ENCODE measurements around the gene PARD6B.
"Not testable (repeated sequence)": the region's sequence is repeated elsewhere in the genome, so short reads cannot be mapped to it uniquely, and the experiment has no call there.

PARD6B gene

GRCh38 chr20:50701041-50701963 is 30.1 kb upstream of the PARD6B start:
- no peak for TF ChIP-seq ZFP30 (CRISPR knock-in tag; IDR thresholded peaks at IDR 0.05)
- no peak for TF ChIP-seq POU6F1 (CRISPR knock-in tag; IDR thresholded peaks at IDR 0.05; ENCODE audit: borderline replicate concordance, low read depth)
- no peak for TF ChIP-seq BACH2 (CRISPR knock-in tag; IDR thresholded peaks at IDR 0.05; ENCODE audit: borderline replicate concordance)
- TF ChIP-seq OSR1 (CRISPR knock-in tag; IDR thresholded peaks at IDR 0.05): no peak
- TF ChIP-seq GLIS3 (CRISPR knock-in tag; IDR thresholded peaks at IDR 0.05): no peak
- TF ChIP-seq CSRNP3 (CRISPR knock-in tag; IDR thresholded peaks at IDR 0.05): no peak
- no peak for TF ChIP-seq TSHZ2 (CRISPR knock-in tag; IDR thresholded peaks at IDR 0.05)
- ATAC-seq: no peak

GRCh38 chr20:50703651-50704438 is 27.5 kb upstream of the PARD6B start:
- ATAC-seq: not testable (repeated sequence)

- ATAC-seq: no peak
- no peak for TF ChIP-seq ZNF8 (CRISPR knock-in tag; IDR thresholded peaks at IDR 0.05)
- no peak for TF ChIP-seq ZC3H10 (CRISPR knock-in tag; IDR thresholded peaks at IDR 0.05)
- TF ChIP-seq TSHZ2 (CRISPR knock-in tag; IDR thresholded peaks at IDR 0.05): no peak
- TF ChIP-seq SNAI2 (CRISPR knock-in tag; IDR thresholded peaks at IDR 0.05): no peak
- no peak for TF ChIP-seq CSRNP3 (CRISPR knock-in tag; IDR thresholded peaks at IDR 0.05)
- no peak for TF ChIP-seq PPARA (CRISPR knock-in tag; IDR thresholded peaks at IDR 0.05; ENCODE audit: borderline replicate concordance)
- no peak for TF ChIP-seq ESRRG (CRISPR knock-in tag; IDR thresholded peaks at IDR 0.05)
- TF ChIP-seq TCF4 (CRISPR knock-in tag; IDR thresholded peaks at IDR 0.05; ENCODE audit: borderline replicate concordance): no peak
- TF ChIP-seq ZNF565 (CRISPR knock-in tag; conservative IDR thresholded peaks at IDR 0.05; ENCODE audit: low read depth): no peak
- no peak for TF ChIP-seq ZFP30 (CRISPR knock-in tag; IDR thresholded peaks at IDR 0.05)
- no peak for TF ChIP-seq GLIS3 (CRISPR knock-in tag; IDR thresholded peaks at IDR 0.05)
- TF ChIP-seq ISL1 (CRISPR knock-in tag; IDR thresholded peaks at IDR 0.05): no peak
- no peak for TF ChIP-seq RARB (CRISPR knock-in tag; IDR thresholded peaks at IDR 0.05)
- no peak for TF ChIP-seq PATZ1 (CRISPR knock-in tag; IDR thresholded peaks at IDR 0.05; ENCODE audit: borderline replicate concordance)
- TF ChIP-seq TOX (CRISPR knock-in tag; IDR thresholded peaks at IDR 0.05; ENCODE audit: borderline replicate concordance): no peak
- TF ChIP-seq OSR1 (CRISPR knock-in tag; IDR thresholded peaks at IDR 0.05): no peak
- TF ChIP-seq ARNTL (CRISPR knock-in tag; IDR thresholded peaks at IDR 0.05; ENCODE audit: borderline replicate concordance, low read depth): no peak
These were observed 26.9 kb upstream of the PARD6B start for GRCh38 chr20:50704514-50704913.
